Loucy (cell line): Measurements from ENCODE around the gene ZNF140.

ENCODE experiments used
- CTCF ChIP-seq: fragments of 200-600 bp; sonication (generic); conservative IDR thresholded peaks from 2 replicates; pipeline ENCODE4 v1.5.1; 2014; ENCODE audit warnings: mild to moderate bottlenecking, antibody characterized with exemption, low read length
- EZH2phosphoT487 ChIP-seq: fragments of 200-600 bp; IDR thresholded peaks from 2 replicates; pipeline ENCODE4 v1.6.1; 2018; ENCODE audit warnings: antibody characterized with exemption, mild to moderate bottlenecking, moderate library complexity, borderline replicate concordance

- TF ChIP-seq CTCF (no peak), EZH2phosphoT487 (no peak)
Measured at GRCh38 chr12:133107121-133107520, 26.4 kb downstream of the ZNF140 start.
